H9 (cell line): Measurements from ENCODE around the gene GTF2B. TPM values are rescaled to one million over a fixed set of nuclear protein-coding genes. Genes with fewer than 3 reads are reported as not detected.

ENCODE experiments used
- DNase-seq: peaks from one replicate; pipeline ENCODE4 v3.0.0-alpha.2; 2017
- H2AFZ ChIP-seq: one replicate; pipeline ENCODE4 v1.6.1; 2013; ENCODE audit warnings: mild to moderate bottlenecking, low read length, control low read depth, moderate library complexity
- H2AK5ac ChIP-seq: 2 replicates; pipeline ENCODE4 v1.6.1; 2013; ENCODE audit warnings: low read length, control low read depth, mixed read lengths; ENCODE audit not compliant: insufficient read length
- H2BK120ac ChIP-seq: one replicate; pipeline ENCODE4 v1.6.1; 2013; ENCODE audit warnings: low read depth, mild to moderate bottlenecking, low read length, control low read depth, inconsistent platforms; ENCODE audit not compliant: poor library complexity, severe bottlenecking
- H2BK12ac ChIP-seq: 2 replicates; pipeline ENCODE4 v1.6.1; 2013; ENCODE audit warnings: low read length, control low read depth, mixed read lengths, low read depth; ENCODE audit not compliant: insufficient read length
- H2BK15ac ChIP-seq: 2 replicates; pipeline ENCODE4 v1.6.1; 2013; ENCODE audit warnings: low read depth, low read length, control low read depth
- H2BK20ac ChIP-seq: one replicate; pipeline ENCODE4 v1.6.1; 2013; ENCODE audit warnings: low read depth, mild to moderate bottlenecking, low read length, control low read depth, inconsistent platforms; ENCODE audit not compliant: poor library complexity, severe bottlenecking
- H2BK5ac ChIP-seq: 2 replicates; pipeline ENCODE4 v1.6.1; 2013; ENCODE audit warnings: low read length, control low read depth, mixed read lengths; ENCODE audit not compliant: insufficient read length
- H3K14ac ChIP-seq: 2 replicates; pipeline ENCODE4 v1.6.1; 2013; ENCODE audit warnings: low read length, control low read depth; ENCODE audit not compliant: insufficient read depth
- H3K18ac ChIP-seq: 2 replicates; pipeline ENCODE4 v1.6.1; 2013; ENCODE audit warnings: low read depth, mild to moderate bottlenecking, mixed read lengths, low read length, control low read depth; ENCODE audit not compliant: insufficient read length
- H3K23ac ChIP-seq: 2 replicates; pipeline ENCODE4 v1.6.1; 2013; ENCODE audit warnings: low read length, control low read depth, mixed read lengths, low read depth; ENCODE audit not compliant: insufficient read length
- H3K23me2 ChIP-seq: 2 replicates; pipeline ENCODE4 v1.6.1; 2013; ENCODE audit warnings: low read depth, mild to moderate bottlenecking, mixed read lengths, low read length, control low read depth; ENCODE audit not compliant: insufficient read length, poor library complexity, severe bottlenecking
- H3K27ac ChIP-seq: 2 replicates; pipeline ENCODE4 v1.5.1; 2013; ENCODE audit warnings: low read length, control low read depth, mixed read lengths, low read depth; ENCODE audit not compliant: insufficient read length
- H3K27me3 ChIP-seq: 2 replicates; pipeline ENCODE4 v1.6.1; 2013; ENCODE audit warnings: low read length, control low read depth, inconsistent platforms; ENCODE audit not compliant: insufficient read depth
- H3K4ac ChIP-seq: 2 replicates; pipeline ENCODE4 v1.6.1; 2013; ENCODE audit warnings: low read depth, mild to moderate bottlenecking, control low read depth, inconsistent platforms, low read length, moderate library complexity
- H3K4me1 ChIP-seq: 2 replicates; pipeline ENCODE4 v1.6.1; 2013; ENCODE audit warnings: low read length, control low read depth, inconsistent platforms; ENCODE audit not compliant: insufficient read depth
- H3K4me2 ChIP-seq: 2 replicates; pipeline ENCODE4 v1.6.1; 2013; ENCODE audit warnings: low read length, control low read depth, mixed read lengths; ENCODE audit not compliant: insufficient read length, insufficient read depth
- H3K56ac ChIP-seq: 2 replicates; pipeline ENCODE4 v1.6.1; 2013; ENCODE audit warnings: low read depth, mild to moderate bottlenecking, mixed read lengths, low read length, control low read depth; ENCODE audit not compliant: insufficient read length
- H3K79me1 ChIP-seq: 2 replicates; pipeline ENCODE4 v1.6.1; 2013; ENCODE audit warnings: low read depth, mild to moderate bottlenecking, moderate library complexity, low read length, control low read depth, inconsistent platforms; ENCODE audit not compliant: insufficient read depth, poor library complexity, severe bottlenecking
- H3K79me2 ChIP-seq: 2 replicates; pipeline ENCODE4 v1.6.1; 2013; ENCODE audit warnings: low read length, control low read depth, inconsistent platforms; ENCODE audit not compliant: insufficient read depth
- H3K9ac ChIP-seq: 2 replicates; pipeline ENCODE4 v1.6.1; 2013; ENCODE audit warnings: low read length, control low read depth, mixed read lengths; ENCODE audit not compliant: insufficient read length; ENCODE audit errors: extremely low read depth
- H3K9me3 ChIP-seq: one replicate; pipeline ENCODE4 v1.6.1; 2013; ENCODE audit warnings: low read depth, low read length, inconsistent platforms; ENCODE audit not compliant: control insufficient read depth
- H3T11ph ChIP-seq: one replicate; pipeline ENCODE4 v1.6.1; 2013; ENCODE audit warnings: mild to moderate bottlenecking, low read length, control low read depth, inconsistent platforms
- H4K20me1 ChIP-seq: one replicate; pipeline ENCODE4 v1.6.1; 2013; ENCODE audit not compliant: control insufficient read depth, insufficient read length, insufficient read depth
- H4K5ac ChIP-seq: 2 replicates; pipeline ENCODE4 v1.6.1; 2013; ENCODE audit warnings: low read depth, mild to moderate bottlenecking, mixed read lengths, low read length, control low read depth; ENCODE audit not compliant: insufficient read length
- H4K8ac ChIP-seq: replicated peaks from 2 replicates; pipeline ENCODE4 v1.6.1; 2013; ENCODE audit warnings: low read length, control low read depth, mixed read lengths, low read depth; ENCODE audit not compliant: insufficient read length
- H4K91ac ChIP-seq: 2 replicates; pipeline ENCODE4 v1.6.1; 2013; ENCODE audit warnings: low read depth, mild to moderate bottlenecking, moderate library complexity, mixed read lengths, low read length, control low read depth; ENCODE audit not compliant: insufficient read length
- H3K27ac Mint-ChIP-seq, 3 experiments: 2 replicates in 2 of 3; 3 replicates in 1 of 3; pipeline ENCODE4 v1.8.0; 2020 to 2021; ENCODE audit warnings: mixed read lengths in 3 of 3, mild to moderate bottlenecking in 1 of 3, moderate library complexity in 1 of 3
- H3K27me3 Mint-ChIP-seq: 2 replicates; pipeline ENCODE4 v1.8.0; 2021; ENCODE audit warnings: low read depth, mild to moderate bottlenecking, moderate library complexity, mixed read lengths
- H3K36me3 Mint-ChIP-seq, 3 experiments: 2 replicates in 2 of 3; 3 replicates in 1 of 3; pipeline ENCODE4 v1.8.0; 2020 to 2021; ENCODE audit warnings: low read depth in 3 of 3, mixed read lengths in 3 of 3; ENCODE audit not compliant: insufficient read depth in 1 of 3
- H3K4me1 Mint-ChIP-seq, 2 experiments: 2 replicates each; pipeline ENCODE4 v1.8.0; 2020; ENCODE audit warnings: mixed read lengths in 2 of 2
- H3K4me3 Mint-ChIP-seq, 2 experiments: 2 replicates in 1 of 2; 3 replicates in 1 of 2; pipeline ENCODE4 v1.8.0; 2020 to 2021; ENCODE audit warnings: mild to moderate bottlenecking in 2 of 2, mixed read lengths in 2 of 2, moderate library complexity in 1 of 2
- H3K9me3 Mint-ChIP-seq, 2 experiments: 2 replicates in 1 of 2; 3 replicates in 1 of 2; pipeline ENCODE4 v1.8.0; 2020; ENCODE audit warnings: mild to moderate bottlenecking in 2 of 2, mixed read lengths in 2 of 2, moderate library complexity in 1 of 2
- WGBS: extraction: QIAGEN DNeasy Blood & Tissue Kit; methylation state at CpG from one replicate; pipeline ENCODE4 v1.1.7; 2013; ENCODE audit warnings: missing lambda C conversion rate, low lambda C conversion rate, mixed read lengths; ENCODE audit not compliant: insufficient read length; ENCODE audit errors: extremely low coverage; 5-methylcytosine and 5-hydroxymethylcytosine counted together
- total RNA-seq: library from RNA; stranded (reverse); gene quantifications from 2 replicates; pipeline ENCODE4 v1.2.1, GENCODE V29; 2021
- TF ChIP-seq, protein P1 (sequence below): fragments of 200-600 bp; sonication (generic); conservative IDR thresholded peaks from 3 replicates; pipeline ENCODE4 v1.8.0; 2021; ENCODE audit warnings: antibody characterized with exemption, mild to moderate bottlenecking

GTF2B gene
- total RNA-seq, 1 experiment from 2014 or later: 23.2 TPM

GRCh38 chr1:88890791-88891317, 513 bp downstream of the GTF2B start:
- Histone ChIP-seq H2BK20ac (no peak overlapping the region), H2AFZ (no peak overlapping the region), H2BK12ac (no peak overlapping the region), H2AK5ac (no peak overlapping the region), H3K23ac (no peak overlapping the region), H3K56ac (no peak overlapping the region), H3K9ac (peak overlapping the region; percentile 74), H4K20me1 (no peaks in the 10 kb centered on the region), H3T11ph (no peak overlapping the region), H3K27me3 (no peaks in the 10 kb centered on the region), H4K8ac (no peak overlapping the region), H3K79me1 (no peaks in the 10 kb centered on the region), H2BK15ac (no peak overlapping the region), H3K23me2 (no peaks in the 10 kb centered on the region), H3K4me2 (peak overlapping the region; percentile 76), H2BK120ac (peak overlapping the region; percentile 40), H3K18ac (no peak overlapping the region), H3K4ac (no peak overlapping the region), H4K5ac (no peak overlapping the region), H3K27ac (no peak overlapping the region), H3K79me2 (peaks cover 1% of the 10 kb centered on the region; the same call in 1 of the 2 replicates), H3K14ac (no peak overlapping the region; the same call in 1 of the 2 replicates), H4K91ac (no peak overlapping the region), H3K9me3 (no peaks in the 10 kb centered on the region), H3K4me1 (no peaks in the 10 kb centered on the region), H2BK5ac (no peak overlapping the region)
- peak; percentile 38 for DNase-seq
- Mint-ChIP-seq H3K36me3 (peaks cover 0 to 9% (median 5%) of the 10 kb centered on the region in 3 experiments; a peak in 4 of 7 replicates), H3K27ac (peak overlapping the region in 2 of 3 experiments; percentile 96 to 99; a peak in 1 of 7 replicates), H3K4me3 (peak overlapping the region; percentile 97 to 99), H3K9me3 (no peaks in the 10 kb centered on the region), H3K4me1 (peaks cover 13 to 20% of the 10 kb centered on the region in 2 experiments), H3K27me3 (peaks cover 2% of the 10 kb centered on the region; the same call in 1 of the 2 replicates)
- TF ChIP-seq, protein P1, sequence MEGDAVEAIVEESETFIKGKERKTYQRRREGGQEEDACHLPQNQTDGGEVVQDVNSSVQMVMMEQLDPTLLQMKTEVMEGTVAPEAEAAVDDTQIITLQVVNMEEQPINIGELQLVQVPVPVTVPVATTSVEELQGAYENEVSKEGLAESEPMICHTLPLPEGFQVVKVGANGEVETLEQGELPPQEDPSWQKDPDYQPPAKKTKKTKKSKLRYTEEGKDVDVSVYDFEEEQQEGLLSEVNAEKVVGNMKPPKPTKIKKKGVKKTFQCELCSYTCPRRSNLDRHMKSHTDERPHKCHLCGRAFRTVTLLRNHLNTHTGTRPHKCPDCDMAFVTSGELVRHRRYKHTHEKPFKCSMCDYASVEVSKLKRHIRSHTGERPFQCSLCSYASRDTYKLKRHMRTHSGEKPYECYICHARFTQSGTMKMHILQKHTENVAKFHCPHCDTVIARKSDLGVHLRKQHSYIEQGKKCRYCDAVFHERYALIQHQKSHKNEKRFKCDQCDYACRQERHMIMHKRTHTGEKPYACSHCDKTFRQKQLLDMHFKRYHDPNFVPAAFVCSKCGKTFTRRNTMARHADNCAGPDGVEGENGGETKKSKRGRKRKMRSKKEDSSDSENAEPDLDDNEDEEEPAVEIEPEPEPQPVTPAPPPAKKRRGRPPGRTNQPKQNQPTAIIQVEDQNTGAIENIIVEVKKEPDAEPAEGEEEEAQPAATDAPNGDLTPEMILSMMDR: no peak
- WGBS: no CpG with 5 or more reads among the region's 18 CpGs
